Ureter (tissue), 1 donor: Measurements from ENCODE around the gene SETD7. TPM values are rescaled to one million over a fixed set of nuclear protein-coding genes. Genes with fewer than 3 reads are reported as not detected.

ENCODE experiments used
- DNase-seq: peaks from one replicate; pipeline ENCODE4 v3.0.0-alpha.2; 2020; ENCODE audit warnings: low spot score
- total RNA-seq: library from RNA; stranded (reverse); gene quantifications from one replicate; pipeline ENCODE4 v1.2.4, GENCODE V29; 2023
- donor health status: DM: yes; HTN: yes; CAD: no.

The SETD7 gene
- total RNA-seq, 1 donor from 2014 or later, result 34.9 TPM

DNA sequence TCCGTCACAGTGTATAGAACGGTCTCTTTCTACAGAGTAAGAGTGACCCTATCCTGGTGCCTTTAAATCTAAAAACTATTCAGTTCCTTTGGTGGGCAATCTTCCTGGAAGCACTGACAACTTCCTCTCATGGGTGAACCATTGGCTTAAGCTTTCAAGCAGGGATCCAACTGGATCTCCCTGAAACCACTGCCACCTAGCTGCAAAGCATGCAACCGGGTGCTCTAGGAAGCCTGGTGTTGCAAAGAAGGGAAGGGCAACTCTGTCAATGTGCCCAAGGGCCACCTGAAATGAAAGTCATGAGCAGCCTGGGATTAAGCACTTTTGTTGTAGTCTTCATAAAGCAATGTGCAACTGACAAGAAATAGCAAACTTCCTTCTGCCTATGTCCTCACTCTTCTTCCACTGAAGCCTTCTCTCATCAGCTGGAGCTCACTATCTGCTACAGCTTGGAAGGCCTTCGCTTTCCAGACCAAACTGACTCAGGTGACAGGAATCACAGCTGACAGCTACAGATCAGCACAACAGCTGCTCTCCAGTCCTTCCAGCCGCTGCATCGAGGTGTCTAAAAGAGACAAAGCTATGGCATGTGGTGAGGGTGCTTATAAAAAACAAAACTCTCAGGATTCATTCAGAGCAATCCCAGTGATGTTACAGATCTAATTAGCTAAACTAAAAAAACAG, 46.1 kb downstream of the SETD7 start:
- no peak for DNase-seq

DNA sequence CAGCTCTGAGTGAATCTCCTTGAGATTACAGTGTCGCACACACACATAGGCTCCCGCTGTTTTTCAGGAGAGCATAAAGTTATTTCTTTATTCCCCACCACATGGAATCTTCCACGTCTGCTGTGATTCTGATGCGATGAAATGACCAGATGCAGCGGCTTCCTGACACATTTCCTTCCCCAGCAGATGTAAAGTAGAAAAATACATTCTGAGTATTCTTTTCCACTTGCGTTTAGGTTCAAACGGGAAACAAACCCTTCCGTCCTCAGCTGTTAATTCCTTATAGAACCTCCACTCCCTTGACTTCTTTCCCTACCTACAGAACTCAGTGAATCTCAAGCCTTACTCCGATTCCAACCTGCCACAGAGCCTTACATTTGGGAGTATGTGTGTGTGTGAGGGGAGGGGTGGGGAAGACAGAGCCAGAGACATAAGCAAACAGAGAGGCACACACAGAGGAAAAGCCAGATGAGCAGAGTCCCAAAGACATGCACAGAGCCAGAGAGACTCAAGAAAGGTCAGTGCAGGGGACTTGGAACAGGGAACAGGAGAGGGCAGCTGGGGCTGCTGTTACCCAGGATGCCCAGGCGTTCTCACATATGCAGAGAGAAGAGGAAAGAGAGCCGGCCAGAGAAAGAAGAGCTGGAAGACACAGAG, 47.3 kb downstream of the SETD7 start:
- DNase-seq, result no peak

- DNase-seq, result no peak
These were observed 49.2 kb downstream of the SETD7 start for GRCh38 chr4:139506774-139507173.

DNA sequence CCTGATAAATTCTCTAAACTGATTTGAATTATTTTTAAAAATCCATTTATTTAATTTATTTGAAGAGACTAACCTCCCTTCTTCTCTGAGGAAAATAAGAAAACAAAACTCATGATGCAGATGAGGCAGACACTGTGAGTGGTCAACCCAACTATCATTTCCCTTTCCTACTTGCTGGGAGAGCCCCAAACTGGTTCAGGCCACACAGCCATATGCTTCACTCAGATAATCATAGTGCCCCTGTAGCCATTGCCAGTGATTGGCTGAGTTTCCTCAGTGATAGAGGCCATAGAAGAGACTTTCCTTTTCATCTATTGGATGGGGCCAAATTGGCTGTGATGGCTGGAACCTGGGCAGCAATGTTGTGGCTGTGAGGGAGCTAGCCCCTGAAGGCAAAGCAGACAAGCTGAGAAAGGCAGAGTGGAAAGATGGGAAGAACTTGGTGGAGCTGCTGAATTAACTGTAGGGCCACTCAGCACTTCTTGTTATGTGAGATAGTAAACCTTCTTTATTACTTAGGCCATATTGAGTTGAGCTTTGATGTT, 52.3 kb downstream of the SETD7 start:
- no peak for DNase-seq

DNA sequence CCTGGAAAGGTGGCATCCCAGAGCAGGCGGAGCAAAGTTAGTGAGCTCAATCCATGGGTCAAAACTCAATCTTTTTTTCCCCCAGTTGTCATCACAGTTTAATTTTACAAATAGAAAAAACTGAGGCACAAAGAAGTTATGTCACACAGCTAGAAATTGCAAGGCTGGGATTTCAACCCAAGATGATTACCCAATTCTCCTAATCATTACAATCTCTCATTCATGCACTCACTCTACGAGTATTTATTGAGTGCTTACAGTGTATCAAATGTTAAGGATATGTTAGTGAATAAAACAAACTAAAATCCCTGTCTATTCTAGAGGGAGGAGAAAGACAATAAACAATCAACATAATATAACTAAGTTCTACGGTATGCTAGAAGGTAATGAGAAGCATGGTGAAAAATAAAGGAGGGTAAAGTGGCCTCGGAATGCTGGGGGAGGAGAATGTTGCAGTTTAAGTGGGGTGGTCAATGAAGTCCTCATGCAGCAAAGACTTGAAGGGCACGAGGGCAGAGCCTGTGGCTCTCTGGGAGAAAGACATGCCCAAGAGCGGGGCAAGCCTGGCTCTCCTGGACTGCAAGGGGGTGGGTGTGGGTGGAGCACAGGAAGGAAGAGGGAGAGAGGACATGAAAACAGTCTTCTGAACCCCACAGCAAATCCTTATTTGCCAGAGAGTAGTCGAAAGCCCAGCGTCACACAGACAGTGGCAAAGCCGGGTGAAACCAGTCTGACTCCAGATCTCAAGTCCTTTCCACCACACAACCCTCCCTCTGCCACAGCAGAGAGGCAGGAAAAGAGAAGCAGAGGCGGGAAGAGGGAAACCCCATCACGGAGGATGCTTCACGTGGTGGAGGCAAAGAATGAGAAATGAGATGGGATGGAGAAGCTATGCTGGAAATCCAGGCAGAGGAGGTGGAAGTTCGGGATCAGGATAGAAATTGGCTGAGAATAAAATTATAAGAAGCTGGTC, 53.8 kb downstream of the SETD7 start:
- DNase-seq, result no peak

- no peak for DNase-seq
These were observed 54.5 kb downstream of the SETD7 start for GRCh38 chr4:139501527-139501926.

GRCh38 chr4:139501117-139501516, 54.9 kb downstream of the SETD7 start:
- DNase-seq, result no peak

GRCh38 chr4:139499186-139499585, 56.8 kb downstream of the SETD7 start:
- no peak for DNase-seq

DNA sequence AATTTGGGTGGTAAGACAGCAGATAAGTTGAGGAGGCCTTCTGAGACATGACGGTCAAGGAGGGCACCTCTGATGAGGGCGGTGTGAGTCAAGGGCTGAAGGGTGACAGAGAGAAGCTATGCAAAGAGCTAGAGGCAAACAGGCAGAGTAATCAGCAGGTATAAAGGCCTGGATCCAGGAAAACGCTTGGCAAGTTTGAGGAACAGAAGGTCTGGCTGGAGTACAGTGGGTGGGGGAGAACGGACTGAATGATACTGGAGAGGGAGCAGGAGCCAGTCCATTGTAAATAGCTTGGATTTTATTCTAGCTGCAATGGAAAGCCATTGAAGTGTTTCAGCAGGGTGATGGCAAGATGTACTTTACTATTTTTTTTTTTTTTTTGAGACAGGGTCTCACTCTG, 62.8 kb downstream of the SETD7 start:
- DNase-seq, result no peak

GRCh38 chr4:139492429-139492828, 63.6 kb downstream of the SETD7 start:
- DNase-seq, result no peak

GRCh38 chr4:139489638-139490037, 66.4 kb downstream of the SETD7 start:
- no peak for DNase-seq

DNA sequence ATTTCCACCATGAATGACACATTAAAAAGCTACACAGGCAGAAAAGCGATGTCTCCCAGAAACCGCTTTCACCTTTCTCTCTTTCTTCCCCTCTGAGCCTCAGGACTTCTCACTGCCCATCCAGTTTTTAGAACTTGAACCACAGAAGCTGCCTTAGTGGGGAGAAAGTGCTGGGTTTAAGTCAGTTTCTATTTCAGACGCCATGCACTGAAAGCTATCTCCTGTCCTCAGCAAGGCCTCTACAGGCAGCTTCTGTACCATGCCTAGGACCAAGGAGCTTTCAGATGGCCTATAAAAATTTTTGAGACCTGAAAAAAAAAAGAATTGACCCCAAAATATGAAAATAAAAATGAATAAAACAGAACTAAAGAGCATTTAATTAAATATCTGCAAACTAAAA, 67.6 kb downstream of the SETD7 start:
- DNase-seq, result no peak

- DNase-seq, result no peak
These were observed 71.2 kb downstream of the SETD7 start for GRCh38 chr4:139484783-139485311.

DNA sequence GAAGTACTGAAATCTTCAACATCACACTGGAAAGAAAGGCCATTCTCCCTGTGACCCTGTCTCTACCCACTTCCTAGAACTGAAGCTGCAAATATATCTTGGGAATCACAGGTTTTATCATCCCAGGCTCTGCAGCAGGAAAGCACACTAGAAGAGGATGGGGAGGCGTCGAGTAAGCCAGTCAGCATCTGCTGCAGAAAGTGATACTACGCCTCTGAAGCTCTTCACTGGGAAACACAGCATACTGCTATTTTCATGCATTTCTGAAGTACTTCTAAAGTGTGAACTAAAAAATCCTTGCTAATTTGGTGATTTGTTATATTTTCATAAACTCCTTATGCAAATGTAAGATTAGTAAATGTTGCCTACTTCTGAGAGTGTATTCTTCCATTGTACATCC, 73.0 kb downstream of the SETD7 start:
- no peak for DNase-seq

DNA sequence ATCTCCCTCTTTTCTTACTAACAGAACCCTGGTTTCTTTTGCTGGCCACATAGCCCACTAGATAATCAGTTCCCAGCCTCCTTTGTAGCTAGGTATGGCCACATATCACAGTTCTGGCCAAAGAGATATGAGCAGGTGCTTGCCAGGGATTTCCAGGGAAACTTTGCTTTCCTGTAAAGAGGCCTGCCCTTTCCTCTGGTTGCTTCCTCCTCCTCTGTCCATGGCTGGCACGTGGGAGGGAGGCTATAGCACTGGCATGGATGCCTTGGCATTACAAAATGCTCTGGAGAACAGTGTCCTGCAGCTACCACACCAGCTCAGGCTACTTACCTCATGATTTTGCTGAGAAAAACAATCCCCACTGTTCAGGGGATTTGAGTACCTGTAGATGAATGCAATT, 74.6 kb downstream of the SETD7 start:
- no peak for DNase-seq

DNA sequence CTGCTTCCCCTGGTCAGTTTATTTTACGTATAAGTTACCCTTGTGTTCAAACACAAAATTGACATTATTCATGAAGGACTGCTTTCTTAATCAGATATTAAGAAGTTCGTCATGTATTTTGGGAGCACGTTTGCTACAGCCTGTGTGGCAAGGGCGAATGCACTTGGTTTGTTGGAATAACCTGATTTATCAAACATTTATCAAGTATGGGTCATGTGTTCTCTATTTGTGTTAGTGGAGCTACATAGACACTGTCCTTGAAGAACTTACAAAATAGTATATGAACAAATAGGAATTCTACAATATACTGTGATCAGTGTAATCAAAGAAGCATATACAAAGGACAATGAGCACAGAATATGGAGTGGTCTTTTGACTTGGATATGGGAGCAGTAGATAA, 79.7 kb downstream of the SETD7 start:
- no peak for DNase-seq

- no peak for DNase-seq
These were observed 83.2 kb downstream of the SETD7 start for GRCh38 chr4:139472852-139473251.

GRCh38 chr4:139470997-139471665, 84.9 kb downstream of the SETD7 start:
- no peak for DNase-seq

GRCh38 chr4:139470295-139470694, 85.7 kb downstream of the SETD7 start:
- no peak for DNase-seq

DNA sequence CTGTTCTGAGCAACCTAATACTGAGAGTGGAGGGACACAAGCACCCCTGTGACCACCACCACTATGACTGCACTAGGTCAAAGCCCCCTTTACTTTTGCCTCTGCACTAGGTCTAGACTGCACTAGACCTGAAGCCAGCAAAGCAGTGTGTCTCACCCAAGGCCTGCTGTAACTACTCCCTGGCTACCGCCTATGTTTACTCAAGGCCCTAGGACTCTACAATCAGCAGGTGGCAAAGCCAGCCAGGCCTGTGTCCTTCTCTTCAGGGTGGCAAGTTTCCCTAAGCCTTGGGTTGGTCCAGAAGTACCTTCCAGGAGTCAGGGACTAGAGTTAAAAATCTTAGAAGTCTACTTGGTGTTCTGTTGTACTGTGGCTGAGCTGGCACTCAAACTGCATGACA, 86.2 kb downstream of the SETD7 start:
- DNase-seq, result no peak

DNA sequence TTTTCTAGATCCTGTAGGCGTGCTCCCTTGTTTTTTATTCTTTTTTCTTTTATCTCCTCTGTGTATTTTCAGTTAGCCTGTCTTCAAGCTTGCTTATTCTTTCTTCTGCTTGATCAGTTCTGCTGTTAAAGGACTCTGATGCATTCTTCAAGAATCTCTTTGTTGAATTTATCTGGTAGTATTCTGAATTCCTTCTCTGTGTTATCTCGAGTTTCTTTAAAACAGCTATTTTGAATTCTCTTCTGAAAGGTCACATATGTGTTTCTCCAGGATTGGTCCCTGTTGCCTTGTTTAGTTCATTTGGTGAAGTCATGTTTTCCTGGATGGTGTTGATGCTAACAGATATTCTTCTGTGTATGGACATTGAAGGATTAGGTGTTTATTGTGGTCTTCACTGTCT, 86.8 kb downstream of the SETD7 start:
- DNase-seq, result no peak
